GM18502 (cell line): Measurements from ENCODE around the gene LY6G5C.

Source experiments
- ATAC-seq: cut with Tn5 transposase; IDR thresholded peaks from one replicate; pipeline ENCODE4 v1.9.1; 2021; ENCODE audit warnings: mild to moderate bottlenecking; ENCODE audit not compliant: unreplicated experiment, poor library complexity

The LY6G5C gene

GRCh38 chr6:31692353-31692752, 11.5 kb upstream of the LY6G5C start:
- no peak for ATAC-seq

- no peak for ATAC-seq
Measured at GRCh38 chr6:31691564-31692108, 10.8 kb upstream of the LY6G5C start.

- ATAC-seq = no peak
Measured at GRCh38 chr6:31691078-31691463, 10.2 kb upstream of the LY6G5C start.

GRCh38 chr6:31690231-31691077, 9.6 kb upstream of the LY6G5C start:
- ATAC-seq = no peak

GRCh38 chr6:31689249-31690110, 8.6 kb upstream of the LY6G5C start:
- no peak for ATAC-seq

GRCh38 chr6:31687860-31688693, 7.2 kb upstream of the LY6G5C start:
- no peak for ATAC-seq

GRCh38 chr6:31687321-31687720, 6.5 kb upstream of the LY6G5C start:
- ATAC-seq = no peak

- no peak for ATAC-seq
Measured at GRCh38 chr6:31686483-31686882, 5.6 kb upstream of the LY6G5C start.

GRCh38 chr6:31683591-31683990, 2.7 kb upstream of the LY6G5C start:
- no peak for ATAC-seq

GRCh38 chr6:31681135-31681671, 336 bp upstream of the LY6G5C start:
- ATAC-seq = no peak

- ATAC-seq = no peak
Measured at GRCh38 chr6:31677955-31678354, 2.9 kb downstream of the LY6G5C start.

GRCh38 chr6:31676904-31677303, 4.0 kb downstream of the LY6G5C start:
- ATAC-seq = no peak

- ATAC-seq = no peak
Measured at GRCh38 chr6:31676322-31676903, 4.5 kb downstream of the LY6G5C start.

GRCh38 chr6:31669676-31670075, 11.2 kb downstream of the LY6G5C start, which contains the start of gene LY6G5B:
TSS of gene LY6G5B (plus strand) at chr6:31669976. CDS start at chr6:31670951, 975 bp downstream.
- ATAC-seq = no peak

- no peak for ATAC-seq
Measured at GRCh38 chr6:31666337-31666965, 14.4 kb downstream of the LY6G5C start.

GRCh38 chr6:31665501-31666336, 15.1 kb downstream of the LY6G5C start, which contains the start of gene CSNK2B:
TSS of gene CSNK2B (plus strand) at chr6:31666080. CDS start at chr6:31666832, 752 bp downstream.
- ATAC-seq = peak; percentile 79

GRCh38 chr6:31664790-31665500, 15.9 kb downstream of the LY6G5C start, which contains the start of gene GPANK1:
TSS of gene GPANK1 (minus strand) at chr6:31664997. CDS start at chr6:31664478, 519 bp downstream.
- no peak for ATAC-seq
